Effector memory CD4-positive, alpha-beta T cell (primary cell): ENCODE measurements around the gene CDH4.

ENCODE experiments used
- DNase-seq, 3 donors: peaks; one replicate each; pipeline ENCODE4 v3.0.0-alpha.2; 2020
- H3K27ac ChIP-seq: 2 replicates; pipeline ENCODE4 v1.7.0; 2013; ENCODE audit warnings: mild to moderate bottlenecking, low read length, moderate library complexity; ENCODE audit not compliant: insufficient read depth, poor library complexity, severe bottlenecking
- H3K27me3 ChIP-seq: replicated peaks from 2 replicates; pipeline ENCODE4 v1.7.0; 2013; ENCODE audit warnings: mild to moderate bottlenecking, low read length; ENCODE audit not compliant: insufficient read depth, control insufficient read depth, poor library complexity, severe bottlenecking
- H3K36me3 ChIP-seq: 2 replicates; pipeline ENCODE4 v1.7.0; 2013; ENCODE audit warnings: mild to moderate bottlenecking, low read length, moderate library complexity; ENCODE audit not compliant: control insufficient read depth, insufficient read depth
- H3K4me1 ChIP-seq: 2 replicates; pipeline ENCODE4 v1.7.0; 2013; ENCODE audit warnings: low read length, mild to moderate bottlenecking; ENCODE audit not compliant: control insufficient read depth, insufficient read depth, poor library complexity, severe bottlenecking
- H3K4me3 ChIP-seq: 2 replicates; pipeline ENCODE4 v1.7.0; 2013; ENCODE audit warnings: low read length, low read depth, mild to moderate bottlenecking; ENCODE audit not compliant: insufficient read depth, poor library complexity, severe bottlenecking
- H3K9me3 ChIP-seq: 2 replicates; pipeline ENCODE4 v1.7.0; 2013; ENCODE audit warnings: mild to moderate bottlenecking, low read length, moderate library complexity; ENCODE audit not compliant: control insufficient read depth

Gene CDH4

DNA sequence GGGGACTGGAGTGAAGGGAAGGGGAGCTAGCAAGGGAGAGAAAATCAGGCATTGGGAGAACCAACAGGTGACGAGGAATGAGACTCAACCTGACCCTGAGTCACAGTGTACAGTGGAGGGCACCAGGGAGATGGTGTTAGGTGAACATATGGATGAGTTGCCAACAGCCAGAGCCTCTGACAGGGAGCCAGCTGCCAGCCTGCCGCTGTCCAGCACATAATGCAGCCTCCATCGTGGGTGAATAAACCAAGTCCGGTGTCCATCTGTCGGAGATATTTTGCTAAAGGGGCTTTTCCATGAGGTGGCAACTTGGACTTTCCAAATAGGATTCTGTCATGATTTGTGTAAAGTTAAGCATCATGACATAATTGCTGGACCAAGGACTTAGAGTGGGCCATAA is 88.1 kb downstream of the CDH4 start:
- Histone ChIP-seq H3K27ac (no peak overlapping the region), H3K4me1 (no peaks in the 10 kb centered on the region), H3K27me3 (no peaks in the 10 kb centered on the region), H3K9me3 (no peaks in the 10 kb centered on the region), H3K4me3 (no peak overlapping the region), H3K36me3 (no peaks in the 10 kb centered on the region)
- DNase-seq, result no peak

DNA sequence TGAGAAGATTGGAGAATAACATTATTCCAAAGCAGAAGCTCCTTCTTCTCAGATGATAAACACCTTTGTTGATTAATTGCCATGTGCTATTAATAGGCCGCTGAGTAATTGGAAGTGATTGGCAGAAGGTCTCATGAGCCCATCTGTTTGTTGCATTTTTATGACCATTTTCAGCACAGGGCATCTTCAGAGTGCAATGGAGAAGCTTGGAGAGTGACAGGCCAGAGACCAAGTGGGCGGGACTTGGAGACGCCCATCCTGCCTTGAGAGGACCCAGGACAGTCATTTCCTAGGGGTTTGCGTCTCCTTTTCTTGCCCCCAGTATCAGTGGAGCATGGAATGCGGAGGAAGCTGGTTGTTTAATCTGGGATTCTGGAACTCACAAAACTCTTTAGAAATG is 89.5 kb downstream of the CDH4 start:
- no peak overlapping the region for H3K27ac ChIP-seq
- no peaks in the 10 kb centered on the region for H3K27me3 ChIP-seq
- DNase-seq, result no peak
- H3K4me1 ChIP-seq, result no peaks in the 10 kb centered on the region
- no peaks in the 10 kb centered on the region for H3K36me3 ChIP-seq
- H3K9me3 ChIP-seq, result no peaks in the 10 kb centered on the region
- H3K4me3 ChIP-seq, result no peak overlapping the region

DNA sequence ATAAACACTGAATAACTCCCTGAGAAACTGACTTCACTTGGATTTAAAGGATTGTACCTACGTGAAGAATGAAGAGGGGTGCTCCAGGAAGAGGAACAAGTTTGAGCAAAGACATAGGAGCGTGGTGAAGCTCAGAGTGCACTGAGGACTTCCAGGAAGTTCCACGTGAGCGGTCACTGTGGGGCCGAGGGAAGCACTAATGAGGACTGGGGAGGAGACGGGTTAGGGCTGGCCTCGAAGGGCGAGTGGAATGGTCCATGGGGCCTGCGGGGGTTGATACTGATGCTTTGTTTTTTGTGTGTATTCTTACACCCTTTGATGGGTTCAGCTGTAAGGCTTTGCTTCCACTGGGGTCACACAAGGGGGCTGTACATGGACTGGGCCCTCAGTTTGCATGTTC is 91.9 kb downstream of the CDH4 start:
- DNase-seq, result no peak
- no peak overlapping the region for H3K4me3 ChIP-seq

DNA sequence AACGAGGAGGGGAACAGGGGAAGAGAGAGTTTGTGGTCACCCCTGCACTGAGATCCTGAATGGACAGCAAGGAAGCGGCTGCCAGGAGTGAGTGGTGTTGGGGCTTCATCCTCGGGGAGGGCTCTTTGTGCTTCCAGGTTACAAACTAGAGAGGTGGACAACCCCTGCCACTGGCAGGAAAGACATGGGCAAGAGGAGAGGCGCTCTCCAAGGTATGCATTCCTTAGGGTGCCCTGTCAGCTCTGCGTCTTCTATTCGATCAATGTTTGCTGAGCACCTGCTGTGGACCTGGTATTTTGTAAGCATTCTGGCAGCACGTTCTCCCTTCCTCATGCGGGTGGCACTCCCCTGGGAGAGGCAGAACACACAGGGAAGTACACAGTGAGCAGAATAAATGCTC is 93.6 kb downstream of the CDH4 start:
- no peak overlapping the region for H3K4me3 ChIP-seq
- no peaks in the 10 kb centered on the region for H3K9me3 ChIP-seq
- H3K36me3 ChIP-seq, result no peaks in the 10 kb centered on the region
- DNase-seq, result no peak
- no peaks in the 10 kb centered on the region for H3K4me1 ChIP-seq
- H3K27me3 ChIP-seq, result no peaks in the 10 kb centered on the region
- no peak overlapping the region for H3K27ac ChIP-seq

More for the DNA sequence above, 91.9 kb downstream of the CDH4 start:
- Histone ChIP-seq H3K36me3 (no peaks in the 10 kb centered on the region), H3K4me1 (no peaks in the 10 kb centered on the region), H3K27me3 (no peaks in the 10 kb centered on the region), H3K27ac (no peak overlapping the region), H3K9me3 (no peaks in the 10 kb centered on the region)

DNA sequence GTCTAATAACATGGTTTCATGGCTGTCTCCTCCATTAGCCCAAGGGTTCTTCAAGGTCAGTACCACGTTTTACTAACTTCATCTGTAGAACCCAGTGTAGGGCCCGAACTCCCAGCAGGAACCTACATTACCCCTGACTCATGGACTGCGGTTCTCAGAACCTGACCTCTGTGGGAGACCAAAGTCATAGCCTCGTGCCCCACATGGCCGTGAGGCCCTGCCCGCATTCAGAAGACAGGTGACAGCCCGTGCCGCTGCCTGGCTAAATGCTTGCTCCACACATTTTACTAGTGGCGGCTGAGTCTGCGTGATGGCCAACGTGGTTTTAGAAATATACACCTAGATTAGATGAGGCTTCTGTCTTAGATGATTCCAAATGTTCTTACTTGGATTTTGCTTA is 94.9 kb downstream of the CDH4 start:
- H3K9me3 ChIP-seq, result no peaks in the 10 kb centered on the region
- H3K27ac ChIP-seq, result no peak overlapping the region
- H3K4me1 ChIP-seq, result no peaks in the 10 kb centered on the region
- H3K27me3 ChIP-seq, result no peaks in the 10 kb centered on the region
- no peak overlapping the region for H3K4me3 ChIP-seq
- no peak for DNase-seq
- no peaks in the 10 kb centered on the region for H3K36me3 ChIP-seq

DNA sequence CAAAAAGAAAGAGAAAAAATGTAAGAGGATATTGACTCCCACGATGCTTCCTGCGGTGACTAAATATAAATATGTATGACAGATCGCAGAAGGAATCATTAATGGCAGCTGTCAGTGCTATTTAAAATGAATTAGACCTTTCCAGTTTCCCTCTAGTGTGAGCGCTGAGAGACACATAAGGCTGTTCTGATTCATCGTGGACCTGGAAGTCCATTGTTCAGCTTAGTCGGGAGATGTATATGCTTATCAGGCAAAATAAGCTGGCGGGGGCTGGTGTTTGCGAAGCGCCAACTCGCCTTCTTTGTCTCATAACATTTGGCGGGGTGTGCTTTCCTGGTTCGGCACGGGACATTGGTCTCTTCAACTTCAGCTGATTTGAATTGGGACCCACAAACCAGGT is 95.4 kb downstream of the CDH4 start:
- H3K4me1 ChIP-seq, result no peaks in the 10 kb centered on the region
- no peaks in the 10 kb centered on the region for H3K27me3 ChIP-seq
- no peak for DNase-seq
- no peak overlapping the region for H3K4me3 ChIP-seq
- no peak overlapping the region for H3K27ac ChIP-seq
- H3K36me3 ChIP-seq, result no peaks in the 10 kb centered on the region
- no peaks in the 10 kb centered on the region for H3K9me3 ChIP-seq

DNA sequence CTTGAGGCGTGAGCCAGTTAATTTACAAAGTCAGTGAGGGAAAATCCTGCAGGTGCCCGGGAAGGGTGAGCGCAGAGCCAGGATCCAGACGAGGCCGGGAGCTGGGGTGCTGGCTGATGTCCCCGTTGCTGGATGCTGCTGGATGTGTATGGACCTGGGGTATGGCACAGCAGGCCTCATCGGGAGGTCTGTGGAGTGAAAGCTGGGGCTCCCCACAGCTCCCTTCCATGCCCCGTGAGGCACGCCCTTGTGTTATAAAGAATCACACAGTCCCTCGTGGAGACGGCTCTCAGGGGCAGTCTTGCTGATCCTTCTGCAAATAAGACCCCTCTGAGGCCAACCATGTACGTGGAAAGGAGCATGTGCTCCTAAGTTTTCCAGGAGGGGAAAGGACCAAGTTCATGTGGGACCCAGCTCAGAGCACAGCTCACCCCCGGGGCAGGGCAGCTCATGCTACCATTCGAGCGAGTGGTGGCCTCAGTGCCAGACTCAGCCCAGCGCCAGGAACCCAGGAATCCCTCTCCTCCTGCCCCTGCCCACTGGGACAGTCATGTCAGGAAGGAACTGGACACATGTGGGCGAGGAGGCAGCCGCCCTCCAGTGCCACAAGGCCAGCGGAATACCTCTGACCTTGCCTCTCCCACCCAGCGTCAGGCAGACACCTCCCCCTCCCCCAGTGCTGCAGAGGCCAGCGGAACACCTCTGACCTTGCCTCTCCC is 97.5 kb downstream of the CDH4 start:
- no peak for DNase-seq
- no peak overlapping the region for H3K4me3 ChIP-seq
- H3K27me3 ChIP-seq, result no peaks in the 10 kb centered on the region
- no peaks in the 10 kb centered on the region for H3K36me3 ChIP-seq
- H3K9me3 ChIP-seq, result no peaks in the 10 kb centered on the region
- no peak overlapping the region for H3K27ac ChIP-seq
- H3K4me1 ChIP-seq, result no peaks in the 10 kb centered on the region

DNA sequence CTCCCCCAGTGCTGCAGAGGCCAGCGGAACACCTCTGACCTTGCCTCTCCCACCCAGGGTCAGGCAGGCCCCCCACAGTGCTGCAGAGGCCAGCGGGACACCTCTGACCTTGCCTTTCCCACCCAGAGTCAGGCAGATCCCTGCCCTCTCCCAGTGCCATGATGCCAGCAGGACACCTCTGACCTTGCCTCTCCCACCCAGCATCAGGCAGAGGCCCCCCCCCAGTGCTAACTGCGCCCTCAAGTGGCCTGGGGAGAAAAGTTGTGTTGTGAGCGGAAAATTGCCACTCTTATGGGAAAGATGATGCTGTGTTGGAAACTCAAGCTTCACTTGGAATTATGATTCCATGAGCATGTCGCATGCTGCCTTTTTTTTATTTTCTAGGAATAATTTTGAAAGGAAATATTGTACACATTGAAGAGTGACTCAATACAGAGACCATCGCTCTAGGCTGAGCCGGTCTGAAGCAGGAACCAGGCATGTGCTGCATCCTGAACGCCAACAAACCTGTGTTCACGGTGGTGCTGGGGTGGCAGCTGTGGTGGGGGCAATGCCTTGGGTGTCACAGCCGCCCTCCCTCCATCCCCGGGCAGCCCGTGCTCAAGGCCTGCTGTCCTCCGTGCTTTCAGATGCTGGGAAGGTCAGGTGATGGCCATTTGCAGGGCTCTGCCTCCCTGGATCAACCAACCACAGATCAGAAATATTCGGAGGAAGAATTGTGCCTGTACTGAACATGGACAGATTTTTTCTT is 98.6 kb downstream of the CDH4 start:
- Histone ChIP-seq H3K27ac (no peak overlapping the region), H3K9me3 (no peaks in the 10 kb centered on the region), H3K36me3 (no peaks in the 10 kb centered on the region), H3K27me3 (no peaks in the 10 kb centered on the region), H3K4me1 (no peaks in the 10 kb centered on the region), H3K4me3 (no peak overlapping the region)
- no peak for DNase-seq

DNA sequence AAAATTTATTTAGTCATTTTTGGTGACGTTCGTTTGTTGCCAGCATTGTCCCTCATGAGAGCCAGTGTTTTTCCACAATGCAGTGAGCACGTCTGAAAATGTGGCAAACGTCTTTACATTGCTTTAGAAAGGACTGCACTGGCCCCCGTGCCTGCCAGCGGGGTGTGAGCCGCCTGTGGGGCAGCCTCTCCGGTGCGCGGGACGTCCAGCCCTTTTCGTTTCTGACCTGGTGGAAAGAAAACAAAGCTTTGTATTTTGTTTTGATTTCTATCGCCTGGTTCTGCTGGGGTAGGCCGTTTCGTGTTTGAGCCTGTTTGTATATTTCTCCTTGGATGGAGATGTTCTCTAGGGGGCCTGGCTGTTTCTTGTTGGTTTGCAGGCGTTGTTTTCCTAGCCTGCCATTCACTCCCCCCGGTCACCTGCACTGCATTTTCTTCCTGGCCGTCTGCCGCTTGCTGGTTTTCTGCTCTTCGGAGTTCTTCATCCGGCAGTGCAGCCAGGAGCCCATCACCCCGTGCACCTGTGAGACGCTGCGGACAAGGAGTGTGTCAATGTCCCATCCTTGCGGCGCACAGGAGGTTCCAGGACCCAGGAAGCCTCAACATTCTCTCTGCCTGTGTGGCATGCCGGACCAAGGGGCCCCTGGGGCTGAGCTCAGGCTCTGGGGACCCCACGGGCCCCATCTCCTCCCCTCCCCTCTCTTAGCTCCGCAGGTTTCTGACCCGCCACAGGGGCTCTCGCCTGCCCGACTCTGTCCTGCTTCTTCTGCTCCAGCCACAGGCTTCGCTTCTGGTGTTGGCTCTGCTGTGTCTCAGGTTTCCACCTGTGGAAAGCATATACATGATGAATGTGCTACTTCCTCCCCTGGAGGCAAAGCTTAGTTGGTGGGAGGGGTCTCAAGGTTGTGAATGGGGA is 100.5 kb downstream of the CDH4 start:
- Histone ChIP-seq H3K27ac (no peak overlapping the region), H3K4me1 (no peaks in the 10 kb centered on the region), H3K27me3 (no peaks in the 10 kb centered on the region), H3K9me3 (no peaks in the 10 kb centered on the region), H3K36me3 (no peaks in the 10 kb centered on the region), H3K4me3 (no peak overlapping the region)
- DNase-seq, result no peak
